Activated B cell treated with CpG ODN at 0.5 μM for 24 hours (primary cell): Measurements from ENCODE around the gene INTS1. TPM values are rescaled to one million over a fixed set of nuclear protein-coding genes. Genes with fewer than 3 reads are reported as not detected.
A peak's percentile ranks its signal among the peaks of the same experiment; 100 is the strongest.

Source experiments
- ATAC-seq: fragments of 200-7000 bp; cut with Tn5 transposase; one replicate; pipeline ENCODE4 v1.10.0; 2021; ENCODE audit warnings: low read depth, mild to moderate bottlenecking, moderate library complexity
- CTCF ChIA-PET: fragments of 350-600 bp; sonication (Branson Sonifier 250); formaldehyde crosslinking; loops from one replicate; lab custom pipeline; 2021; ENCODE audit warnings: antibody characterized with exemption; lab: Charles Lee
- POLR2A ChIA-PET: fragments of 350-600 bp; sonication (Branson Sonifier 250); formaldehyde crosslinking; loops from one replicate; lab custom pipeline; 2021; ENCODE audit warnings: antibody characterized with exemption; lab: Charles Lee
- DNase-seq: peaks from one replicate; pipeline ENCODE4 v3.0.0; 2022
- H3K27ac Mint-ChIP-seq: one replicate; pipeline ENCODE4 v1.8.0; 2020; ENCODE audit warnings: mixed read lengths
- H3K27me3 Mint-ChIP-seq: one replicate; pipeline ENCODE4 v1.8.0; 2021; ENCODE audit warnings: mixed read lengths
- H3K36me3 Mint-ChIP-seq: one replicate; pipeline ENCODE4 v1.8.0; 2021; ENCODE audit warnings: low read depth, mixed read lengths
- H3K4me1 Mint-ChIP-seq: one replicate; pipeline ENCODE4 v1.8.0; 2021; ENCODE audit warnings: mixed read lengths
- H3K4me3 Mint-ChIP-seq: one replicate; pipeline ENCODE4 v1.8.0; 2020; ENCODE audit warnings: mild to moderate bottlenecking, mixed read lengths
- H3K9me3 Mint-ChIP-seq: one replicate; pipeline ENCODE4 v1.8.0; 2020; ENCODE audit warnings: mixed read lengths
- CTCF ChIP-seq: fragments of 200-600 bp; IDR thresholded peaks from one replicate; pipeline ENCODE4 v1.8.0; 2022; ENCODE audit warnings: antibody characterized with exemption, mild to moderate bottlenecking
- intact Hi-C: fragments of 100-400 bp; cut with micrococcal nuclease; formaldehyde crosslinking; loops from one replicate; pipeline ENCODE4 v1.15.1; 2024
- total RNA-seq: library from RNA; stranded (reverse); gene quantifications from 2 replicates; pipeline ENCODE4 v1.2.3, GENCODE V29; 2022

Gene INTS1
- total RNA-seq, 1 donor from 2014 or later, result 110 TPM

GRCh38 chr7:1425292-1426136, 78.7 kb downstream of the INTS1 start:
- H3K4me3 Mint-ChIP-seq, result no peak overlapping the region
- no peaks in the 10 kb centered on the region for H3K36me3 Mint-ChIP-seq
- peak overlapping the region; percentile 20 for H3K27ac Mint-ChIP-seq
- peaks cover 2% of the 10 kb centered on the region for H3K9me3 Mint-ChIP-seq
- POLR2A ChIA-PET, result no interaction called here
- DNase-seq (no peak), ATAC-seq (no peak)
- no peaks in the 10 kb centered on the region for H3K4me1 Mint-ChIP-seq
- intact Hi-C loops, result no loop called here
- CTCF ChIA-PET, result no interaction called here
- TF ChIP-seq CTCF, result no peak
- peaks cover 13% of the 10 kb centered on the region for H3K27me3 Mint-ChIP-seq

- POLR2A ChIA-PET, result no interaction called here
Observed at GRCh38 chr7:1424041-1424440, 80.1 kb downstream of the INTS1 start.

GRCh38 chr7:1423264-1423811, 80.9 kb downstream of the INTS1 start:
- intact Hi-C loops, result no loop called here
- CTCF ChIA-PET, result interaction anchor here (0.9 kb wide), 1 partner anchor 10 kb away, joined by 3 read pairs; no protein-coding TSS in a partner anchor

More at GRCh38 chr7:1424041-1424440, 80.1 kb downstream of the INTS1 start:
- H3K9me3 Mint-ChIP-seq, result peaks cover 2% of the 10 kb centered on the region
- no peak overlapping the region for H3K4me3 Mint-ChIP-seq
- intact Hi-C loops, result no loop called here
- no peak for TF ChIP-seq CTCF
- DNase-seq (no peak), ATAC-seq (no peak)
- H3K27me3 Mint-ChIP-seq, result peaks cover 16% of the 10 kb centered on the region
- H3K27ac Mint-ChIP-seq, result no peak overlapping the region
- CTCF ChIA-PET, result no interaction called here
- no peaks in the 10 kb centered on the region for H3K4me1 Mint-ChIP-seq
- H3K36me3 Mint-ChIP-seq, result no peaks in the 10 kb centered on the region

GRCh38 chr7:1422512-1423263, 81.5 kb downstream of the INTS1 start:
- no peak for TF ChIP-seq CTCF
- H3K4me3 Mint-ChIP-seq, result no peak overlapping the region
- ATAC-seq (no peak), DNase-seq (no peak)
- intact Hi-C loops, result no loop called here
- no peaks in the 10 kb centered on the region for H3K36me3 Mint-ChIP-seq
- H3K4me1 Mint-ChIP-seq, result no peaks in the 10 kb centered on the region
- peaks cover 2% of the 10 kb centered on the region for H3K9me3 Mint-ChIP-seq
- POLR2A ChIA-PET, result no interaction called here
- CTCF ChIA-PET, result interaction anchor here (0.9 kb wide), 1 partner anchor 11 kb away, joined by 3 read pairs; no protein-coding TSS in a partner anchor
- no peak overlapping the region for H3K27ac Mint-ChIP-seq
- peaks cover 17% of the 10 kb centered on the region for H3K27me3 Mint-ChIP-seq

More at GRCh38 chr7:1423264-1423811, 80.9 kb downstream of the INTS1 start:
- TF ChIP-seq CTCF, result no peak
- Mint-ChIP-seq H3K36me3 (no peaks in the 10 kb centered on the region), H3K9me3 (peaks cover 2% of the 10 kb centered on the region), H3K4me1 (no peaks in the 10 kb centered on the region), H3K4me3 (no peak overlapping the region), H3K27me3 (peaks cover 17% of the 10 kb centered on the region), H3K27ac (no peak overlapping the region)
- DNase-seq (no peak), ATAC-seq (no peak)
- POLR2A ChIA-PET, result no interaction called here

GRCh38 chr7:1421946-1422345, 82.2 kb downstream of the INTS1 start:
- H3K4me1 Mint-ChIP-seq, result peaks cover 6% of the 10 kb centered on the region
- no peaks in the 10 kb centered on the region for H3K36me3 Mint-ChIP-seq
- no peak overlapping the region for H3K4me3 Mint-ChIP-seq
- DNase-seq, result no peak
- no peak for ATAC-seq
- CTCF ChIA-PET, result no interaction called here
- intact Hi-C loops, result no loop called here
- no peak for TF ChIP-seq CTCF
- peaks cover 2% of the 10 kb centered on the region for H3K9me3 Mint-ChIP-seq
- peaks cover 24% of the 10 kb centered on the region for H3K27me3 Mint-ChIP-seq
- H3K27ac Mint-ChIP-seq, result no peak overlapping the region
- POLR2A ChIA-PET, result no interaction called here
